GM18502 (cell line): Measurements from ENCODE around the gene GNAQ.

Source experiments
- ATAC-seq: cut with Tn5 transposase; IDR thresholded peaks from one replicate; pipeline ENCODE4 v1.9.1; 2021; ENCODE audit warnings: mild to moderate bottlenecking; ENCODE audit not compliant: unreplicated experiment, poor library complexity

Gene GNAQ

DNA sequence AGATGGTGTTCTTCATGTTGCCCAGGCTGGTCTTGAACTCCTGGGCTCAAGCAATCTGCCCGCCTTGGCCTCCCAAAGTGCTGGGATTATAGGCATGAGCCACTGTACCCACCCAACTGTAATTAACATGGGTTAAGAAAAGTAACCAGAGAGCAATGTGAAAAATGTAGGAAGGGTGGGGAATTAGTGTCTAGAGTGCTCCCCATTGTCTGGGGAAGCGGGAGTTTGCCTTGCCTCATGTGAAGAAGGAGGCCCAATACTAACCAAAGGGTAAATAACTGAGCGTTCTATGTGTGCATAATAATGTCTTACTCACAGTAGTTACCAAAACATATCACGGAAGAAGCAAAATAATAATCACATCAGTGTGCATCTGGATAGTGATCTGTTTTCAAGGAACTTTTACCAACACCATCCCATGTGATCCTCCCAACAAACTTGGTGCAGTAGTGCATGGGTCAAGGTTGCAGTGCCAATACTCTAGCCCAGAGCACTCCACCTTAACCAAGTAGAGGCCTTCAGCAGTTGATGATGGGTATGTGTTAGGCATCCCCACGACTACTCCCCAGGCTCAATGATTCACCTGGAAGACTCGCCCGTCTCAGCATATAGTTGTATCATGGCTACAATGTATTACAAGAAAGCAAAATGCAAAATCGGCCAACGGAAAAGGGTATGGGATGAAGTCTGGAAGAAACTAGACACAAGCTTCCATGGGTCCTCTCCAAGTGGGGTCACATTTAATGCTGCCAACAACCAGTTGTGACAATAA, 26.2 kb downstream of the GNAQ start:
- no peak for ATAC-seq

DNA sequence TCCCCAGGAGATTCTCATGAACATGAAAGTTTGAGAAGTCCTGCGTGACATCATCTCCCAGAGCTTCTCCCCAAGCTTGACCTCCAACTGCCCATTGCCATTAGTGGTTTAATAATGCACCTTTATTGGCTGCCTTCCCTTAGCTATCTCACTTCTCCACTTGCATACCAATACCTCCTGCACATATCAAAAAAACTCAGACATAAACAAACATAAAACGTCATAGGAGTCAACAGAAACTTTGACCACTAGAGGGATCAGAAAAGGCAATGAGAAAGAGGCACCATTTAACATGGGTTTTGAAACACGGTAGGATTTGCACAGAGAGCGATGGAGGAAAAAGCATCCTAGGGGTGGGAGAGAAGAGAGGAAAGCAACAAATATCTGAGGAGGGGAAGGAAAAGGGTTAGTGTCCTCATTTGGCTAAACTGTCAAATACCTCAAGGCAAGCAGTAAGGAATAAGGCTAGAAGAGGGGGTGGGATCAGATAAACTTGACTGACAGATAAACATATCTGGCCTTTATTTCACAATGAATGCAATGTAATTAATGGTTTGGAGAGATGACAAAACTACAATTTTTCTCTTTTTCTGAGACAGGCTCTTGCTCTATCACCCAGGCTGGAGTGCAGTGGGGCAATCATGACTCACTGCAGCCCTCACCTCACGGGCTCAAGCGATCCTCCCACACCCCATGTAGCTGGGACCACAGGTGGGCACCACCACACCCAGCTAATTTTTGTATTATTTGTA, 27.0 kb downstream of the GNAQ start:
- ATAC-seq: no peak

DNA sequence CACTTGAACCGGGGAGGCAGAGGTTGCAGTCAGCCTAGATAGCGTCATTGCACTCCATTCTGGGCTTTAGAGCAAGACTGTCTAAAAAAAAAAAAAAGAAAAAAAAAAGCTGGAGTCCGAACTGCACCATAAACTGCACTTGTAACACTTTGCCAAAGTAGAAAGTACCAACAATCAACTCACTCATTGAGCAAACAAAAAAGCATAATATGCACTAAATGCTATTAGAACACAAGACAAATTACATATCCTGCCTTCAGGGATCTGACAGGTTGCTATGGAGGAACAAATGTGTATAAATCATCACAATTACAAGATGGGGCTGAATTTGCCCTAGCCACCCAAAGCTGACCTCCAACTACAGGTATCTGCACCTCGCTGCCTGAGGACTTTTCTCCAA, 27.9 kb downstream of the GNAQ start:
- no peak for ATAC-seq

DNA sequence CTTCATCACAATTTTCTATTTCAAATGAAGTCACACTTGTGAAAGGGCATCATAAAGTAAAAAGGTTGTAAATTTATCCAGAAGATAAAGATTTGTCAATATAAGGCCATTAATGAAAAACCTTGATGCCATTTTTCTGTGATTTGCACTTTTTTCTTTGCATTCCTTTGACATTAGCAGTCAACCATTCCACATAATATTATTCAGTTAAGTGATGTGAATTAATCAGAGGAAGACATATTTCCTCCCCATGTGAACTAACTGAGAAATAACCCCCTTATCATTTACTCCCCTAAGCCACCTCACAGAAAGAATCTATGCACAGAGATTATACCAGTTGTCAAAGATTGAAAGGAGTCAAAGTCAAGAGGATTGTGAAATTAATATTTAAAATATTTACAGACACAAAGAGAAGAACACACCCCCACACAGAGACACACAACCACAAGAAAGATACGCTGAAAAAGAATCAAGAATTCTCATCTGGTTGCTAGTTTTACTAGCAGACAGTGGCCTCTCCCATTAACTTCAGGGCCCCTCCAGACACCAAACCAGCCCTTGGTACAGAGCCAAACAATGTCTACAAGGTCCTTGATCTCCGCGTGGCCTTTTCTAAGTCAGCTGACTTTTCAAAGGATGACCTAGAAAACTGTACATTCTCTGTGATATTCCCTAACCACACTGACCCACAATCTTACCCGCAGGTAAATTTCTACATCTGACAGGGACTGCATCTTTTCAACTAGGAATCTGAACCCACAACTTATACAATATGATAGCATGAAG, 29.5 kb downstream of the GNAQ start:
- no peak for ATAC-seq

DNA sequence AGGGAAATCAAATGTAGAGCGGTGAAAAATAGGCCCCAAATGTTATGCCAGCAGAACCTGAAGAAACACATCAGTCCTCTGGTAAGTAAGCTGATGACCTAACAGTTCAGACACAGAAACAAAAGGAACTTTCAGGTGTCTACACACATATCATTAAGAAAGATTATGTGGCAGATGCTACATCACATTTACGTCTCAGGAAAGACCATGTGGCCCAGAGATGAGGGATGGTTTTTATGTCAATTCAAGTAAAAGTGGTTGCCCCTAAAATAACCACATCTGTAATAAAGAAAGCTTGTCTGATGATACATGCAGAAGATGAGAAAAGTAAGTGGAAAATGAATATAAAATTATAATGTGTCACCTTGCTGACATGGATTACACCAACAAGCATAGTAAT, 31.4 kb downstream of the GNAQ start:
- ATAC-seq: no peak

DNA sequence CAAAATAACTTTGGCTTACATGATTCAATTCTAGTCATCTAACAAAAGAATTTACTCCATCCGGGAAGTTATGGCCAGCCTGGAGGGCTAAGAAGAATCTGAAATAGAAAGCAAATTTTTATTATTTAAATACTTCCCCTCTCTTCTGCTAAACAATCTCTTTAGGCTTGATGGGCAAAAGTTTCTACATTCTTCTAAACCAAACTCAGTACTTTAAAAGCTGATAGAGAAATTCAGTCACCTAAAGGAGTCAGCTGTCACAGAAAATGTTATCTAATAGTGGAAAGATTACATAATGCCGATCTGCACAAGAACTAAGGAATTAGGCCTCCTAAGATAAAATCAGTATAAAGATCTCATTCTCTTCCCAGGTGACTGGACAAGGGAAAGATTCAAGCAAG, 32.4 kb downstream of the GNAQ start:
- ATAC-seq: no peak

DNA sequence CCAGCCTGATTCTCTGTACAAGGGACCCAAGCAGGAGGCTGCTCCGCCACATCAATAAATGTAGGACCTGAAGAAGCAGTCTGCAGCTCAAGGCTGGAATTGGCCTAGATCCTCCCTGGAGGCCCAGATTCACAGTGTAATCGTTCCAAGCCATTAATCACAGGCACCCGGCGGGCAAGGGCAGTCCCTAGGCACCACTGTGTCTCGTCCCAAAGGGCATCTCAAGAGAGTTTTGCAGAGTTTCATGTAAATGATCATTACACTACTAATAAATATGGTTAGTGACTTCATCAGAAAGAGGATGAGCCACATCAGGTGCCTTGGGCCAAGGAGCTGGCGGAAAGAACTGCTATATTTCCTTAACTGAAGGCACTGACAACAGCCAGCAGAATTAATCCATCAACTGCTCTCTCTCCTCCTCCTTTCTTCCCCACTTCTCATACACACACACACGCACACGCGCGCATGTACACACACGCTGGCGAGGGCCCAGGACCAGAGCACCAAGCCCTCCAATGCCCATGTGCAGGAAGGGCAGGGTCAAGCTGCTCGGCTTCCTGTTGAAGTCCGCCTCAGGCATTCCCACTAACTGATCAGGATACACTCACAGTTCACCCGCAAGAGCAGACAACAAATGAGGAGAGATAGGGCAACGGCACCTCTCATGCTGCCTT, 33.9 kb downstream of the GNAQ start:
- ATAC-seq: no peak

DNA sequence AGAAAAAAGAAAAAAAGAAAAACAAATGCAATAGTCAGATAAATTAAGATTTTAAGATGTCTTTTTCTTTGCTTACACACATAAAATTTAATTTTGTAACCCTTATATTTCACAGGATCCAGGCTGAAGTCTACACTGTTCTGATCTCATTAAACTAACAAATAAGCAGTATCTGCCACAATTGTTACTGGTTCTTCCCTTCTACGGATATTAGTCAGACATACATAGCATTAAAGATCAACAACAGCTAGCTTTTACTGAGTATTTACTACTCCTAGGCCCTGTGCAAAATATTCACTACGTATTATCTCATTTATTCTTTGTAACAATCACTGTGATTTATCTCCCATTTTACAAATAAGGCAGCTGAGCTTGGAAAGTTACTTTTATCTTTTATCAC, 34.9 kb downstream of the GNAQ start:
- ATAC-seq: no peak

DNA sequence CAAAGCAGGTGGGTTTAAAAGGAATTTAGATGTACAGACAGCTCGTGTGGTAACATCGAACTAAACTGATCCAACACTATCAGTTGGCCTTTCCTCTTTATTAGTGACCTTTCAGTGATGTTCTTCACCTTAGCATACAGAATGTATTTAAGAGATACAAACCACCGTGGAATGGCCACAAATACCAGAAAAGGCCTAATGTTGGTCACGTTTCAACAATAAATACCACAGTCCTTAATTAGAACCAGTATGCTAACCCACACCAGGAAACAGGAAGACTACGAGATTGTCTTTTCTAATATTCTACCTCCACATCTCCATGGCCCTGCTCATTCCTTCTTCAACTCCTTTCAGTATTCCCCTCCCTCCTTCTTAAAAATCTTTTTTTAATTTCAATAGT, 40.4 kb downstream of the GNAQ start:
- no peak for ATAC-seq

DNA sequence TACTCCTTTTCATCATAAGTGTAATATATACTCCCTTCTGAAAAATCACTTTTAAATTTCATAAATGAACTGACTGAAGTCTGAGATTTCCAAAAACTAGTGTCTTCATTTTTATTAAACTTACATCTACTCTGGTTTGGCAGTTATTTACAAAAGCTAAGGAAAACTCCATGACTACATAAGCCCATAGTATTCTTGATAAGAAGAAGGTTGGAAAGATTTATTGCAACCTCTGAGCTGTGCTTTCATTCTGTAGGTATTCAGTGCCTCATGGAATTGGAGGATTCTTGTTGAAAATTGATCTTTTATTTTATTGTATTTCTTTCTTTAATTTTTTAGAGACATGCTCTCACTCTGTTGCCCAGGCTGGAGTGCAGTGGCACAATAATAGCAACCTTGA, 41.7 kb downstream of the GNAQ start:
- no peak for ATAC-seq

DNA sequence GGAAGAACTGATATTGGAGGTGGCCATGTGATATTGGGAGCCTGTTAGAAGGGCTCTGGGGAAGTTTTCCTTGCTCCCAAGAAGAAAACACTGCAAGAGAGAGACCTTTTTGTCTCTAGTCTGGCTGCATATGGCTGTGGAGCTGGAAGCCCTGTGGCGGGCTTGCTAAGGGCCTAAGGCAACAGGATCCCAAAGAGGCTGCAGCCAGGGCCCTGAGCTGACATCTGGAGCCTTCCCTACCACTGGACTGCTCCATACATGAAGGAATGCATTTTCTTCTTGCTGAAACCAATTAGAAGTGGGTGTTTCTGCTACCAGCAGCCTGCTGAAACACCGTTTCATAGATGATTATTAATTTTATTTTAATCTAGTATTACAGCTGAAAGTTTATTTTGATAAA, 42.2 kb downstream of the GNAQ start:
- no peak for ATAC-seq

DNA sequence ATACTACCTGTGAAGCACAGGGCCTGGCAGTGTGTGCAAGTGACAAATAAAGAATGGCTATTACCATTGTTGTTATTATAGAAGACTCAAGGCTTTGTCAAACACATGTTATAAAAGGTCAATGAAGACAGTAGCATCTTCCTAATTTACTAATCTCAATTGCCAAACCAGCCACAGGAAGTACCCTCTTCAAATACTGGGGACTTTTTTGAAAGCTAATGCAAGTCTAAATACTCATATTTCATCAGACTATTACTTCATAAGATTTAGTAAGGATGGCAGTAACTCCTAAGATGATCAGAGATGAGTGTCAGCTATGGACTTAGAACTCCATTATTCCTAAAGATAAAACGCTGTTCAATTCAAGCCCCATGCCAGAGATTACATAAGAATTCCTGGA, 43.0 kb downstream of the GNAQ start:
- ATAC-seq: no peak

DNA sequence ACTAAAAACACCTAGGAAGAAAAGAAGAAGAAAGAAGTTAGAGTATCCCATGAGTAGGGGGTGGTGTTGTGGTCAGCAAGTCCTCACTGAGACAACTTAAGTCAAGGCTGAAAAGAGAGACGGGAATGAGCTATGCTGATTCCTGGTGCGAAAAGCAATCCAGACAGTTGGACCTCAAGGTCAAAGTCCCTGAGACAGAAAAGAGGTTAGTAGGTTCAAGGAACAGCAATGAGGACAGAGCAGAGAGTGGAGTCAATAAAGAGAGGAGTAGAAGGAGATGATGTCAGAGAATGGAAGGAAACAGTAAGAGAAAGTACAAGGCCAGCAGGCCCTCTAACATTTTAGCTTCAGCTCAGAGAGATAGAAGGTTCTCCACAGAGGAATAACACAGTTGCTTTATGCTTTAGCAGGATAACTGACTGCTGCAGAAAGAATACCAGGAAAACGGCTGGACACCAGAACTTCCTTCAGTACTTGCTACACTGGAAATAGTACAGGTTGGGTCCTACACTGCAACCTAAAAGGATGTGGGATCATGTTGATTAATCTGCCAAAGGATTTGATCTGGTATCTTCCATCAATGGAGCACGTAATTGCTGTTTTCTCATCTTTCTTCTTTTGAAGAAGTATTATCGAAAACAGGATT, 43.6 kb downstream of the GNAQ start:
- no peak for ATAC-seq

DNA sequence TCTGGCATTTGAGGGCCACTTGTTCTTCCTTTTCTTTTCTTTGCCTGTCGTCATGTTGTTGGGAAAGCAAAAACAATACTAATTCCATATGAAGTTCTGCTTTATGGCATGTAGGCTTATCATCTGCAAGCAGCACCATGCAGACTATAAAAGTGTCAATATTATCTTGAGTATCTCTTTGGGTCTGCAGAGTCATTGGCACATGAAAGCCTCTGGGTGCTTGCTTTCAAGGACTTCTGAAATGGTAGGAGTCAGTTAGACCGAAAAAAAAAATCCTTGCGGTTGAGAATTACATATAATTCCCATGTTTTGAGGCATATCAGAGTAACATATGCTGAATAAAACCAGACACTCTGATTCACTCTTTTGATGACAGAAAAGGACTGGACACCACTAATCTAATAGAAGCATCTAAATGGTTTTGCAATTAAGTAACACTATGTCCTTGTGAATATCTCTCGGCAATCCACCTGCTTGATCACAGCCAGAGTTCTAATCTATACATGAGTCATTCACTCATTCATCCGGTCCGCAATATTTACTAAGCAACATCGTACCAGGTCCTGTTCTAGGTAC, 44.4 kb downstream of the GNAQ start:
- no peak for ATAC-seq

DNA sequence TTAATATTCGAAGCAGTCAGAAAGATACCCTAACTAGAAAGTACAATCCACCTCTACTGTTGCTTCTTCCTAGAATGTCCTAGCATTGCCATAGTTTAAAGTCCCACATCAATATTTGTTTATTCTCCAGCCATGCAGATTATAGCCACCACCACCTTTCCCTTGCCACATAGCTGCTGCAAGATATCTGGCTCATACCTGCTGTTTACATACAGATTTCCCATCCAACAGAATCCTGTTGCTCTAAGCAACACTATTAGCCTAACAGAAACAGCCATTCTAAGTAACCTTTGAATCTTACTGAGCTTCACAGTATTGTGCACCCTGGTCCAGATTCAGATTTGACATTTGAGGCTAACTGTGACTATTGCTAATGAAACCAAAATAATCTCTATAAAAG, 45.6 kb downstream of the GNAQ start:
- ATAC-seq: no peak

DNA sequence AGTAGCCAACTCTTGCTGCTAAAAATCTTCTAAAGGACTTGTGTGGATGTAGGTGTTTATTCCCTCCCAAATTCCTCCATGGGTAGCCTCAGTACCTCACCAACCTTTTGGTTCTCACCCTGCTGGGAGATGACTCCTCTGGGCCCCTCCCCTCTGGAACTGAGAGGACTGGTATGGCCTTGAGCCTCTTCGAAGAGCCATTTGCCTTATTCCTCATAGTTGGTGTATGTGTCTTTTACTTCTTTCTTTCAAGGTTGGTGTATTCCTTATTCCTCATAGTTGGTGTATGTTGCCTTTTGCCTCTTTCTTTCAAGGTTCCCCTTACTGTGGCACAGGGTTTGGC, 48.3 kb downstream of the GNAQ start:
- no peak for ATAC-seq

DNA sequence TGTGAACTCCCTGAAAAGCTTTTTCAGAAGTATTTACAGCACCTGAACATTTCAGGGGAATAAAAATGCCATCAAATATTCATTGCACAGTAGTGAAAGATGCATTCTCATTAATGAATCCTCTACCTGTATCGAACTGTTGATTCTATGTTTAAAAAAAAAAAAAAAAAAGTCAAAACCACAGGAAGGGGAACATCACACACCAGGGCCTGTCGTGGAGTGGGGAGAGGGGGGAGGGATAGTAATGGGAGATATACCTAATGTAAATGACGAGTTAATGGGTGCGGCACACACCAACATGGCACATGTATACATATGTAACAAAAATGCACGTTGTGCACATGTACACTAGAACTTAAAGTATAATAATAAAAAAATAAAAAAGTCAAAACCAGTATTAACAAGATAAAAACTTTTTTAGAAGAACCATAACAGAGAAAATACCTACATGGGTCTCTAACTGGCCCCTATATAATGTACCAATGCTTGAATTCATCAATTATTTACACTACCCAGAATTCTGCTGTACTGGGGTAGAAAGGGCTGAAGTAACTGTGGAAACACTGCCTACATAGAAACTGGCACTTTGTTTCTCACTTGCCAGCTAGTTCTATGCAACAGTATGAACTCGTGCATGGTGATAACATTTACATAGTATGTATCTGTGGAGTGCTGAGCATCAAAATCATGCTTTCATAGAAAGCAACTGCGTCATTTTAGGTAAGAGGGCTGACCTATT, 48.9 kb downstream of the GNAQ start:
- ATAC-seq: no peak

DNA sequence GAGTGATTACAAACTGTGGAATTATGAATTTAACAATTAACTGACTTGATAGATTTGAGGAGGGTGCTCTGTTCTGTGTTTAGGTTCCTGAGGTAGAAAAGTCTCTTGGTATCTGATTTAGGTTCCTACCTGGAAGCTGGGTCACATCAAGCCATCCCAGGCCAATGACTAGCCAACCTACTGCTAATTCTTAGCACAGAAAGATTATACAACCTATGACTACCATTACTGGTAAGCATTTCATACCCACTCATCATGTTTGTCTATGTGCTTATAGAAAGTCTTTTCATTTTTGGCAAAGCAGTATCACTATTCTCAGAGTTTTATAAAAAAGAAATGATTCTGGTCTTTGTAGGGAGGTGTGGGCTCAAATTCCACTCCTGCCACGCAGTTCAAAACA, 49.7 kb downstream of the GNAQ start:
- no peak for ATAC-seq

DNA sequence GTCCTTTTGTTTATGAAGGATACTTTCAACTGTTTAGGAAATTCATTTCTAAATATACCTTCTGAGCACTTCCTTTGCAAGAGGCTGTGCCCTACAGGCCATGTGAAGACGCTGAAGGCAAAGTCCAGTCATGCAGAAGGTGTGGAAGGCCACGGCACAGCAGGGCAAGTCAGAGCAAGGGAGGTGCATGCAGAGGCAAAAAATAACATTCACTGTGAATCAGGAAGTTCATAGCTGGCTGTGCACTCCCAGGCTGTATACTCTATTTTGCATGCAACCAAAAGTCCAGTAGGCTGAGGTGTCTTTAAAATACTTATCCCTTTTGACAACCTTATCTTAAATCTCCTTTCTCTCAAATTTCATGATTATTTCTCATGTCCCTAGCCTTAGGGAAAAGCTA, 50.3 kb downstream of the GNAQ start:
- no peak for ATAC-seq
